Measurements from ENCODE around the gene CRIP1.

Gene CRIP1

DNA sequence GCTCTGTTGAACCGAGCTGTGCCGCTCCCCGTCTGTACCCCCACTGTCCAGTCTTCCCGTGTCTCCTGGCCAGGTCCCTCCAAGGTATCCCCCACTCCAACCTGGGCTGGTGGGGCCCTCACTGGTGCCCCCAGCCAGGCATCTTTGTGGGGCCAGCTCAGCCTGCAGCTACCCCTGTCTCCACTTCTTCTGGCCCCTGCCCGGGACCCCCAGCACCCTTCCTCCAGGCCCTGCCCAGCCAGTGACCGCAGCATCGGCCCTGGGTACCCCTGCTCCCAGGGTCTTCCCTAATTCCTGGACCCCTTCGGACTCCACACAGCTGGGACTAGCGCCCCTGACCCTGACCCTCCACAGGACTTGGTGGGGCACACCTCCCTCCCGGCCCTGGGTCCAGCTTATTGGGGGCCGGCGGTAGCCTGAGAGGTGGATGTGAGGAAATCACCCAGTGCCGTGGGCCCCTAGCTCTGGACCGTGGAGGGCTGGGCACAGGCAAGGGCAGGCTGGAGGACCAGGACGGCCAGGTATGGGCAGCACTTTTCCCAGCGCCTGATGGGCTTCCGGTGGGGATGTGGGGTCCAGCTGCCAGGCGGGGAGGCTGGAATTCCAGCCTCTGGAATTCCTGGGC, 4.1 kb upstream of the CRIP1 start:
- DNase-seq, result no peak

DNA sequence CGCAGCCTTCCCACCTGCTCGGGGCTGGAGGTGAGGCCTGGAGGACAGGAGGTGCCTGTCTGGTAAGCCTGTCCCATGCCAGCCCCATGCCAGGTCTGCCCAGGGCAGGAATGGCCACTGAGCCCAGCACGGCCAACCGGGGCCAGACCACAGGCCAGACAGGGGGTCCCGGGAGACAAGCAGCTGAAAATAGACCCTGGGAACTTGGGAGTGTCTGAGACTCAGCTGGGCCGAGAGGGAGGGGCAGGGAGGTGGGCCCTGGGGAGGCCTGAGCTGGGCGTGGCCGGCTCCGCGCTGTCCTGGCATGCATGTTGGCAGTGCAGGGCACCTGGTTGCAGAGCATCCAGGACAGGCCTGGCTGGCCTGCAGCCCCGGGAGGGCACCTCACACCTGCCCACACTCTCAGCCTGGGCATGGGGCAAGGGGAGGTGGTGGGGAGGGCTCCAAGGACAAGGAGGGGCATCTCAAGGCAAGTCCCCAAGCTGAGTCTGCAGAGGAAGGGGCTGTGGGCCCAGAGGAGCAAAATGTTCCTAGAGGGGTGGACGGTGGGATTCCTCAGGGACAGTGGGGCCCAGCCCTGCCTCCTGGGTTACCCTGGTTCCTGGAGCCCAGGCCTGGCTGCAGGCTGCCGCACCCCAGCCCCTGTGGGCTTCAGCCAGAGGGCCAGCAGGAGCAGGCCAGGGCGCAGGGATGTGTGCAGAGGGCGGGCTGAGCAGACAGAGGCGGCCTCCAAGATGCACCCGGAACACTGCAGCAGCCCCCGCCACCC, 3.2 kb upstream of the CRIP1 start:
- no peak for DNase-seq

DNA sequence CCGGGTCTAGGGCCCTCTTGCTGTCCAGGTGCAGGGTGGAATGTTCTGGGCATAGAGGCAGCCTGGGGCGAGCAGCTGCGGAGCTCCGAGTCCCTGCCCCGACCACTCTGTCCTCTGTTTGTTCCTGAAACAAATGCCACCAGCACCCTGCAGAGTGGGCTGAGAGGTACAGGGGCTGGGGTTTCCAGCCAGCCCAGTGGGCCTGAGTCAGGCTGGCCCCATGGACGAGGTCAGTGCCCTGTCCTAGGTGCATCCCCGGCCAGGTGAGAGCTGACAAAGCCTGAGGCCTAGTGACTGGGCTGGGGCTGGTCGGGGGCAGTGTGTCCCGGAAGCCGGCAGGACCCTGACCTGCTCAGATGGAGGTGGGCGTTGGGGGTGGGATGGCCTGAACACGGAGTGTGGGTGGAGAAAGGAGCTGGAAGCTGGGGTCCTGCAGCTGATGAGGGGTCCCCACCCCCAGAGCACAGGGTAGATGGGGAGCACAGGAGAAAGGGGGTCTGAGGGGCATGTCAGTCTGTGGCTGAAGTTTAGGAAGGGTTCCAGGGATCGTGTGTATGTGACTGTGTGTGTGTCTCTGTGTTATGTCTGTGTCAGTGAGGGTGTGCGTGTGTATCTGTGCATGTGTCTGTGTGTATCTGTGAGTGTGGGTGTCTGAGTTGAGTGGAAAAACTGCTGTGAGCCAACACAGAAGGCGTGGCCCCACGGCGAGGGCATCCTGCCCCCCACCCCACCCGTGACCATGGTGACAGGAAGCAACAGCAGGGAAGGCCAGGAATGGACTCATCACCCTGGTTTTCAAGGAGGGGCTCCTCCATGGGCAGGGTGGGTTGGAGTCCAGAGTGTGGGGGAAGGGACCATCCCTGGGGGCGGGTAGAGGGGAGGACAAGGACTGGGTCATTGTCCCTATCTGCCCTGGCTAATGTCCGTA, 2.4 kb upstream of the CRIP1 start:
- DNase-seq, result no peak

DNA sequence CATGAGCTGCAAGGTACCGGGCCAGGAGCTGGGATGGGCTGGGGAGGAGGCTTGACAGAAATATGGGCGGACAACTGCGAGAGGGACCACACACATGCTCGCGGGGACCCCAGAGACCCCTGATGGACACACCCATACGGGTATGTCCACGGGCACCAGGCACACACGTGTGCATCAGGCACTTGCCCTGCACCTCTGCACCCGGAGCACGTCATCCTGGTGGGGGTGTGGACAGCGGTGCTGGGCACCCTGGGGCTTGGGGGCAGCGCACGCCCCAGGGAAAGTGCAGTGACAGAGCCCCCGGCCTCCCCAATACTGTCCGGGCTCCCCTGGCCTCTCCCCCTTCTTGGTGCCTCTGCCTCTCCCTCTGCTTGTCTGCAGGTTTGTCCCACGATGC, 1.7 kb upstream of the CRIP1 start:
- no peak for DNase-seq

DNA sequence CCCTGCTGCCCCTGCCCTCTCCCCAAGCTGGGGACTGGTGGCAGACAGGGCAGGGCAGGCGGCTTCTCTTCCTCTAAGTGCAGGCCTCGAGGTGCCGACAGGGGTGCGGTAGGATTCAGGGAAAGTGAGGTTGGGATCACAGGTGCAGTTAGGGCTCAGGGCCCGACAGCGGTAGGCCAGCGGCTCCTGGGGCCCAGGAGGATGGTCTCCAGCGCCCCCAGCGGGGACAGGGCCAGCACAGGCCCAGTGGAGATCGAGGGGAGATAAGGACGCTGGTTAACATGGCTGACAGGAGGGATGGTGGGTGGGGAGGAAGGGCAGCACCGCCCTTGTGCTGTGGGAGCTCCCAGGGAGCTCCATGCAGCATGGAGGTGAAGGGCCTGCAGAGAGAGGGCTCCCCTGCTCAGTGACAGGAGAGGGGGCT, 935 bp upstream of the CRIP1 start:
- DNase-seq, result no peak

DNA sequence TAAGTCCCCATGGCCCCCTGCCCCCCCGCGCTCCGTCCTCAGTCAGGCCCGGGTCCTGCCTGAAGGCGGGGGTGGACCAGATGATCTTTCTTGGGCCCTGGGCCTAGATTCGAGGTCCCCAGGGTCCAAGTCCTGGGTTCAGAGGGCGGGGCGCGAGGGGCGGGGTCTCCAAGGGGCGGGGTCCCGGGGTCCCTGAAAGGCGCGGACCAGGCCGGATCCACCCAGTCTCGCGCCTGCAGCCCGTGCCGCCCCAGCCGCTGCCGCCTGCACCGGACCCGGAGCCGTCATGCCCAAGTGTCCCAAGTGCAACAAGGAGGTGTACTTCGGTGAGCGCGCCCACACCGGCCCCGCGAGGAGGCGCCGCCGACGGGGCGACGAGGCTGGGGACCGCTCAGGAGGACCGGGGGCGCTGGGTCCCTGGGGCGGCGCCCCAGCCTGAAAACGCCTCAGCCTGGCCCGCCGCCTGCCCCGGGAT, 325 bp downstream of the CRIP1 start:
- DNase-seq, result peak; percentile 44

DNA sequence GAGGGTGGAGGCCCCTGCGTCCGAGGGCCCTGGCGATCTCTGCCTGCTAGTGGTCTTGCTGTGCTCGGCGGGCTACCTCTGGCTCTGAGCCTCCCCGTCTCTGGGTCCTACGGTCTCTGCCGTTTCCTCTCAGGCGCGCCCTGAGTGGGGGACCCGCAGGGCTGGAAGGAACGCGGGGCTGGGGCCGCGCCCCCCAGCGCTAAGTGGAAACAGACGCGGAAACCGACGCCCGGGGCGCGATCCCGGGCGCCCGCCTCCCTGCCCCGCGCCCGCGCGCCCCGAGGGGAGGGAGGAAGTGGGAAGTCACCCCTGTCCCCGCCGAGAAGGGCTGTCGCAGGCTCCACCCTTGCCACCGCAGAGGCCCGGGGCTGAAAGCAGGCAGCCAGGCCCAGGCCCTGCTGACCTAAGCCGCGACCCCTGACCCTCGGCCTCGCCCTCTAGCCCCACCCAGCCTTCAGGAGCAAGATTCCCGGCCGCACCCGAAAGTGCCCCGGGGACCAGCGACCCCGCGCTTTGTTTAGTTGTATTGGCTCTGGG, 831 bp downstream of the CRIP1 start:
- peak; percentile 44 for DNase-seq

DNA sequence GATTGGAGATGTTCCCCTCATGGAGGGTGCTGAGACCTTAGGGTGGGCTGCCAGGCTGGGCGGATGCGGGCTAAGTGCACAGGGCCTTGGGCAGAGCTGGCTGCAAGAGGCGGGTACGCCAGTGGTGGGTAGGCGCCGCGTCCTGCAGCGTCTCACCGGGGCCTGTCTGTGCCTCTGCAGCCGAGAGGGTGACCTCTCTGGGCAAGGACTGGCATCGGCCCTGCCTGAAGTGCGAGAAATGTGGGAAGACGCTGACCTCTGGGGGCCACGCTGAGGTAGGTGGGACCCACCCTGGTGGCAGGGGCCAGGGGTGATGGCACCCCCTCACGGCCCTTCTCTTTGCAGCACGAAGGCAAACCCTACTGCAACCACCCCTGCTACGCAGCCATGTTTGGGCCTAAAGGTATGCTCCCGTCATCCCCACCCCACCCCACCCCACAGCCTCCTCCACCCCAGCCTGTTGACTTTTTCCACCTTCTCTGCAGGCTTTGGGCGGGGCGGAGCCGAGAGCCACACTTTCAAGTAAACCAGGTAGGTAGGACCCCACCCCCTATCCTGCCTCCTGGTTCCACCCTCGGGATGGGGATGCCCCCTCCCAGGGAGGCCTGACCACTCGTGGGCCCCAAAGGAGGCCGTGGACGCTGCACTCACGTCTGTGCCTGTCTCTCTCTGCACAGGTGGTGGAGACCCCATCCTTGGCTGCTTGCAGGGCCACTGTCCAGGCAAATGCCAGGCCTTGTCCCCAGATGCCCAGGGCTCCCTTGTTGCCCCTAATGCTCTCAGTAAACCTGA, 1.5 kb downstream of the CRIP1 start:
- no peak for DNase-seq

DNA sequence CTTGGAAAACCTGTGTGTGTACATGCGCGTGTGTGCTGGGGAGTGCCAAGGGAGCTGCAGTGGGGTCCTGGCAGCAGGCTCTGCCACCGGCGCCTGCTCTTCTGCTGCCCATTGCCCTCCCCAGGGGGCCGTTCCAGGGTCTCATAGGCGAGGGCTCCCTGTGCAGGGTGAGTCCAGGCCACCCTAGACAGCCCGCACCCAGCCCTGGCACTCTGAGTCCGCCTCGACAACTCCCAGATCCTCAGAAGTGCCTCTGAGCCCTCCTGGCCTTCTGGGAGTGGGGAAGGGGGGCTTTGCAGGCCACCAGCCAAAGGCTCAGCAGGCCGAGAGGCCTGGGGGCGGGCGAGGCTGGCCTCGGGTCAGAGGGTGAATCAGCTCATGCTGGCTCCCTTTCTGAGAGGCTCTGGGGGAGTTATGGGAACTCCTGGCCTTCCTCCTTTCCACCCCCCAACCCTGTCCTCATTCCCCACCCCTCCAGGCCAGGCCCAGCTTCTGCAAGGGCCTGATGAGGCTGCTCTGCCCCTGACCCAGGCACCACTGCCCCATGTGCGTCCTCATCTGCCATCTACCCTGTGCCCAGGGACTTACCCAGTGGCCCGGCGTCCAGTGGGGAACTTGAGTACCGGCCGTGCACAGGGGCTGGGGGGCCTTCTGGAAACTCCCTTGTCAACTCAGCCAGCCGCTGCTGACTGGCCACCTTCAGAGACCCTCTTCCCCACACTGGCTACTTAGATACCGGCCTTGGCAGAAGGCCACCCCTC, 2.3 kb downstream of the CRIP1 start:
- DNase-seq, result no peak

DNA sequence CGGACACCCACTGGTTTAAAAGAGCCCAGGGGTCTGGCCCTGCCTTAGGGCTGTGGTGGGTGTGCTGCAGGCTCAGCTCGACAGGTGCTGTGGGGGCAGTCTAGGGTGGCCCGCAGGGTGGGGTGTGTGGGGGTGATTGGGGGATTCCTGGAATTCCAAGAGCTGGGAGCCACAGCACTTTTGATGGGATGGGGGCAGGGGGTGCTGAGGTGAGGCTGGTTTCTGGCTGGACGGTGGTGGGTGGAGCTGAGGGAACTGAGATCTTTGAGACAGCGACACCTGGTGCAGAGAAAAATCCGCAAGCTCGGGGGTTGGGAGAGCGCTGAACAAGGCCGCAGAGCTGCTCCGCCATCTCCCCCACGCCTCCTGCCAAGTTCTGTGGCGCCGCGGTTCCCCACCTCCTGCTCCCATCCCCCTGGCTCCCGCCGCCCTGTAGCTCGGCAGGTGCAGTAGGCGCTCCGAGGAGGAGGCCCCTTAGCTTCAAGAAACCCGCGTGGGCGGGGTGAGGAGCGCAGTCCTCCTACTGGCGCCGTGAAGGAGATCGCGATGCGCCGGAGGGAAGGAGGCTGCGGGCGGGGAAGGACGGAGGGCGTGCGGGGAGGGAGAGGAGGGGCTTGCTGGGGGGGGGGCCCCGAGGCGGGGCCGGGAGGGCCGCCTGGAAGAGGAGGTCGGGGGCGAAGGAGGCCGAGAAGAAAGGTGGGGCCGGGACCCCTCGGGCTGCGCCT, 3.0 kb downstream of the CRIP1 start:
- peak; percentile 76 for DNase-seq

DNA sequence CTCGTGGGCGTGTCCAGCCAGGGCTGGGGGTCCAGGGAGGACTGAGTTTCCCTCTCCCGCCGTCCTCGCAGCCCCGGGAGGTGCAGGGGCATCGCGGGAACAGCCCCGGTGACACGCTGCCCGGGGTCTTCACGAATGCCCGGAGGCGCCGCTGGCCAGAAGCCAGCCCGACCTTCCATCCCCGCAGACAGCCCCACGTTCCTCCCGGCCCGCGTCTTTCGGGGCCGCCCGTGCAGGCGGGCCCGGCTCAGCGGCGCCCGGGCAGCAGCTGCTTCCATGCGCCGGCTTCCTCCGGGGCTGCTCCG, 3.5 kb downstream of the CRIP1 start:
- DNase-seq, result no peak

DNA sequence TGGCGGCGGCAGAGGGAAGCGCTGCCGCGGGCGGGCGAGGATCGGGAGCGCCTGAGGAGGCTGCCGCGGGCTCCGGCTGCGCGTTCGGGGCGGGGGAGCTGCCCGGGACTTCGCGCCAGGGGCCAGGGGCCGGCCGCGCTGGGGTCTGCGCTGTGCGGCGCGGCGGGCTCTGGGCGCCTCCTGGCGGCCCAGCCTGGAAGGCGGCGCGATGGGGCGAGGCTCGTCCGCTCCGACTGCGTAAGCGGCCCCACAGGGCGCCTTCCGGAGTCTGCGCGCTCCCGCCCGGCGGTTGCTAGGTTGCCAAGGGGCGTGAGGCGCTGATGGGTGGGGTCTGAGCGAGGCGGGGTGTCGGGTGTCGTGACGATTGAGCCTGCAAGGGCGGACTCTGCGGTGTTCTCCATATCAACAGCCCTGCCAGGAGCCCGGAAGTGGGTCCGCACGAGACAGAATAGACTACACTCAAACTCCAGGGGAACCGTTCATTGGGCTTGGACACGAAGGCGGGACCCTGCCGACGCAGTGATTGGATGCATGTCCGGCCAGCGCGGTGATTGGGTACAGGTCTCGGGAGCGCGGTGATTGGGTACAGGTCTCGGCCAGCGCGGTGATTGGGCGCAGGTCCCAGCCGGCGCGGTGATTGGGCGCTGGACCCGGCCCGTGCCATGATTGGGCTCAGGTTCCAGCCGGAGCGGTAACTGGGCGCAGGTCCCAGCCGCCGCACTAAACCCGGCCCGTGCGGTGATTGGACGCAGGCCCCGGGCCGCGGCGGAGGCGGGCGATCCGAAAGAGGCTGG, 4.1 kb downstream of the CRIP1 start, which contains the start of gene TEDC1:
TEDC1 (plus strand) TSS at position 675 of the 794 bp plus-strand sequence. CDS start 130 bp downstream, outside the sequence.
- DNase-seq, result peak; percentile 97

DNA sequence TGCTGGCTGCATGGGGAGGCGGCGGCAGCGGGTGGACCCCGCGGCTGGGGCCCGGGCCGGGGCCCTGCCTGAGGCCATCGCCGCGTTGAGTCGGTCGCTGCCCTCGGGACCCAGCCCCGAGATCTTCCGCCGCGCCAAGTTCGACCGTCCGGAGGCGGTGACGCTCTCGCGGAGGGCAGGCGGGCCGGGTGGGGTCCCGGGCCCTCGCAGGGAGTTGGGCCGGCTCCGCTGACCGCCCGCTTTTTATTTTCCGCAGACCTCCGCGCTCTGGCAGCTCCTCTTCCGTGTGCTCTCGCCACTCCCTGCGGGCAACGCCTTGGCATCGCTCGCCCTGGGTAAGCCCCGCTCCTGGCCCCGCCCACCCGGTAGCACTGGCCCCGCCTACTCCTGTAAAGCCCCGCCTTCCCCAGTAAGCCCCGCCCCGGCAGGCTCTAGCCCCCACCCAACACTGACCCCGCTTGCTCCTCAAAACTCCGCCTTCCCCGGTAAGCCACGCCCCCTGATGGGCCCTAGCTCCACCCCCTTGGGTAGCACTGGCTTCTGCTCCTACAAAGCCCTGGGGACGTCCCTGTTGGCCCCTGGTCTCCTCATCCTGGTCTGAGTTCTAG, 4.8 kb downstream of the CRIP1 start:
- peak; percentile 84 for DNase-seq

DNA sequence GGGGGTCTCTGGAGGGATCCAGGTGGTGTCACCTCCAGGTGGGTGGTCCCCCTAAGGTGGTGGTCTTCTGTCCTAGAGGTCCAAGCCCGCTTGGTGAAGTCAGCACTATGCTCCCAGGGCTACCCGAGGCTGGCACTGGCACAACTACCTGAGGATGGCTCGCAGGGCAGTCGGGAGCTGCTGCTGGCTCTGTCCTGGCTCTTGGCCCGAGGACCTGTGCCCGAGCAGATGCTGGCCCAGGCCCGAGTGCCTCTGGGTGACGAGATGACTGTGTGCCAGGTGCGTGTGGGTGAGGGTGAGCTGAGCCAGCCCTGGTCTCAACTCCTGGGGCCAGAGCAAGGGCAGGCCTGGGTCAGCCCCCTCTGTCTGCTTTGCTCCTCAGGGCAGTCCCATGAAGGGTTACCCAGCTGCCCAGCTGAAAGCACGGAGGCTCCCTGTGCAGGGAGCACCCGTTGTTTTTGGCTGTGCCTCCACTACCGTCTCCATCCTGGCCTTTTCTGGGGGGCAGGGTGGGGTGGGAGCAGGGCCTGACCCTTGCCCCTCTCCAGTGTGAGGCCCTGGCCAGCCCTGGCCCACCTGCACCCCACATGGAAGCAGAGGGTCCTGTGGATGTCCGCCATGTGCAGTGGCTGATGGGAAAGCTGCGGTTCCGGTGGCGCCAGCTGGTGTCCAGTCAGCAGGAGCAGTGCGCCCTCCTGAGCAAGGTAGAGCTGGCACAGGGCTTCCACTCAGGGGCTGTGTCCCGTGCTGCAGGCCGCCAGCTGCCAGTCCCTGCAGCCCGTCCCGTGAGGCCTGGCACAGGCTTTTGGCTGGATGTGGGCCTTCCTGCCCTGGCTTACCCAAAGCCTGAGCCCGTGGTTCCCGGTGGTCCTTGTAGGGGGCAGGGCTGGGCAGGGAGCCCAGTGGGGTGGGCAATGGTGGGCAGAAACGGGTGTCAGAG, 5.6 kb downstream of the CRIP1 start:
- DNase-seq, result no peak

DNA sequence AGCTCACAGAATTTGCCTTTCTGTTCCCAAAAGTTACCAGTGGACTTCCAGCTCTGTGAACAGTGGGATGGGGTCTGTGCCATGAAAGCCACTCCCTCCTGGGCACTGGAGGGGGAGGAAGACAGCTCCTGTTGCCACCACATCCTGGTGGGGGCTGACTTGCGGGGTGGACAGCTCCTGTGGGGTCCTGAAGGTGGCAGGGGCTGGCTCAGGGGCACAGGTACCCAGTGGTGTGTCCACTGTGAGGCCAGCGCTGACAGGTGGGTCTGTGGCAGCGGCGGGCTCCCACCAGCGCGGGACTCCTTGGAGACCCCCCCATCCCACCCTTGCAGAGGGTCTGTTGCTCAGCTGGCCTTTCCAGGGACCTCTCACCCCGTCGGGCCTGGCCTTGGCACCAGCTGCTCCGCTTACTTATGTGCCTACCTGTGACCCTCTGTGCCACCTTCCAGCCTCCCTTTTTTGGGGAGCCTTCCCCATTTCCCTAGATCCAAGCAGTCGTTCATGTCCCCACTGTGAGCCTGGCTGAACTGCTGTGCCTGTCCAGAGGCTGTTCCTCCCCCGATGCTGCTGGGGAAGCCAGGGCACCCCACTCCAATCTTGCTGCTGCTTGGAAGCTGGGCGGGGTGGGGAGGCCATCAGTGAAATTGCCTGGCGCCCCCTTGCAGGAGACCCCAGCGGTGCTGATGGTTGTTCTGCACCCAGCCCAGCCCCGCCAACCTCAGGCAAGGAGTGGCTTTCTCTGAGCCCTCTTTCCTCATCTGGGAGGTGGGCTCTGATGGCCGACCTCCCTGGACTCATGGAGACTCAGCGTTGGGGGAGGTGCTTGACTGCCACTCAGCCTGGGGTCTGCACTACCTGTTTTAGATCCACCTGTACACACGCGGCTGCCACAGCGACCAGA, 6.5 kb downstream of the CRIP1 start:
- no peak for DNase-seq

DNA sequence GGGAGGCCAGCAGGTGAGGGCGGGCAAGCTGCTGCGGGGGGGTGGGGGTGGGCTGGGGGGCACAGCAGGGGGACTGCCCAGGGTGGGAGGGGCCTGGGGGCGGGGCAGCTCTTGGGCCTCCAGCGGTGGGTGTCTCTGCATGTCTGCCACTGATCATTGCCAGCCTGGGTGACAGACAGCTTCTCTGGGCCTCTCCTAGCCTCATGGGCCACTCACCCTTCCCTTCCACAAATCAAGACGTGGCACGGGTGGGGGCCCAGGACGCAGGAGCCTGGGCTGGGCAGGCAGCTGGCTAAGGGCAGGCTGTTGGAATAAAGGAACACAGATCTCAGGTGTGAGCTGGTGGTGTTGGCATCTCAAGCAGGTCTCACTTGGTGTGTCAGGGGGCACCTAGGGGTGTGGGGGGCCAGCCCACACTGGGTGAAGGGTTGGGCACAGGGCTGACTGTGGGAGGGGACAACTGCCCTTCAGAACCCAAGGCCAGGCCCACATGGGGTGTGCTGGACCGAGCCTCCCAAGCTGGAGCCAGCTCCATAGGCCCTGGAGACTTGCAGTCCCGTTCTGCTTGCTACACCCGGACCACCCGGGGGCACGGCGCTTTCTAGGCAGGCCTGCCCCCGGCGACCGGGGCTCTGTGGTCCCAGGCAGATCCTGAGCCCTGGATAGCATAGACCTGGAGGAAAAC, 7.4 kb downstream of the CRIP1 start:
- DNase-seq, result no peak

DNA sequence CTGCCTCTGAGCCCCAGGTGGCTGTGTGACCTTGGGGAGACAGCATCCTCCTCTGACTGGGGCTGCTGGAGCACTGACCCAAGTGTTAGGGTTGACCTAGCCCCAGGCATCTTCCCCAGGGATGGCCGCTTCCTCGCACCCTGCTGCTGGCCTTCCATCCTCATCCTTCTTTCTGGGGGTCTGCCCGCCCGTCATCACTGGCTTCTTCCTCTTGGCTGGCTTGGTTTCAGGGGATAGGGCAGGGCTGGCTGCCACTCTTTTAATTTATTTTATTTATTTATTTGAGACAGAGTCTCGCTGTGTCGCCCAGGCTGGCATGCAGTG, 7.9 kb downstream of the CRIP1 start:
- DNase-seq, result no peak
